Peyer's patch (tissue), 4 donors: ENCODE data around the gene OR2AT4.

Source experiments
- CTCF ChIP-seq, 6 experiments: fragments of 450-650 bp in 4 of 6; fragments of 200-600 bp in 2 of 6; sonication (generic) in 1 of 6; IDR thresholded peaks; one replicate each; pipeline ENCODE4 v1.5.1; 2017 to 2019; ENCODE audit warnings: antibody characterized with exemption in 6 of 6, mild to moderate bottlenecking in 3 of 6, moderate library complexity in 1 of 6
- POLR2A ChIP-seq, 2 donors: fragments of 450-650 bp; IDR thresholded peaks; one replicate each; pipeline ENCODE4 v1.5.1; 2017; ENCODE audit warnings: antibody characterized with exemption in 2 of 2, mild to moderate bottlenecking in 2 of 2, moderate library complexity in 2 of 2

- no peak for TF ChIP-seq CTCF (IDR thresholded peaks at IDR 0.05)
- no peak for TF ChIP-seq POLR2A (IDR thresholded peaks at IDR 0.05)
Measured at GRCh38 chr11:75035911-75036565, 60.6 kb downstream of the OR2AT4 start.
